GM12891 (cell line): Measurements from ENCODE around the gene CPED1.
"Not testable (repeated sequence)": the region's sequence is repeated elsewhere in the genome, so short reads cannot be mapped to it uniquely, and the experiment has no call there.

Experiments
- DNase-seq: peaks from one replicate; pipeline ENCODE4 v3.0.0; 2011; ENCODE audit warnings: low spot score; ENCODE audit not compliant: insufficient read length
- FAIRE-seq: peaks from 2 replicates; lab custom pipeline; 2011; peaks lifted over from hg19 to GRCh38; lab: Jason Lieb, UNC
- PAX5 ChIP-seq: IDR thresholded peaks from 2 replicates; pipeline ENCODE4 v1.6.1; 2011; ENCODE audit warnings: low read length, moderate library complexity, mild to moderate bottlenecking; ENCODE audit not compliant: insufficient read depth, severe bottlenecking
- POLR2A ChIP-seq: IDR thresholded peaks from 2 replicates; pipeline ENCODE4 v1.6.1; 2011; ENCODE audit warnings: low read depth, low read length, control low read depth
- POLR2AphosphoS5 ChIP-seq: IDR thresholded peaks from 2 replicates; pipeline ENCODE4 v1.6.1; 2011; ENCODE audit warnings: low read depth, low read length, control low read depth
- POU2F2 ChIP-seq: IDR thresholded peaks from 2 replicates; pipeline ENCODE4 v1.6.1; 2011; ENCODE audit warnings: low read depth, mild to moderate bottlenecking, control low read depth, low read length, moderate library complexity
- SPI1 ChIP-seq: IDR thresholded peaks from 2 replicates; pipeline ENCODE4 v1.6.1; 2011; ENCODE audit warnings: low read depth, low read length, control low read depth
- TAF1 ChIP-seq: IDR thresholded peaks from 2 replicates; pipeline ENCODE4 v1.6.1; 2011; ENCODE audit warnings: low read depth, low read length, control low read depth

Gene CPED1

GRCh38 chr7:121058975-121059374 is 70.5 kb downstream of the CPED1 start:
- FAIRE-seq, result no peak
- no peak for DNase-seq
- TF ChIP-seq PAX5, result no peak
- no peak for TF ChIP-seq POLR2AphosphoS5
- no peak for TF ChIP-seq POLR2A
- no peak for TF ChIP-seq POU2F2
- no peak for TF ChIP-seq SPI1
- TF ChIP-seq TAF1, result no peak

- DNase-seq, FAIRE-seq: not testable (repeated sequence)
These were observed 71.5 kb downstream of the CPED1 start for GRCh38 chr7:121059979-121060509.

GRCh38 chr7:121061677-121062582 is 73.4 kb downstream of the CPED1 start:
- TF ChIP-seq POLR2AphosphoS5 (no peak), SPI1 (no peak), TAF1 (no peak), PAX5 (no peak), POLR2A (no peak), POU2F2 (no peak)
- FAIRE-seq, result no peak

GRCh38 chr7:121062671-121063279 is 74.3 kb downstream of the CPED1 start:
- no peak for TF ChIP-seq SPI1
- no peak for FAIRE-seq
- DNase-seq, result no peak

More at GRCh38 chr7:121061677-121062582, 73.4 kb downstream of the CPED1 start:
- no peak for DNase-seq

GRCh38 chr7:121067717-121068116 is 79.2 kb downstream of the CPED1 start:
- DNase-seq, FAIRE-seq: not testable (repeated sequence)

GRCh38 chr7:121069346-121070100 is 81.0 kb downstream of the CPED1 start:
- FAIRE-seq (no peak), DNase-seq (no peak)
- TF ChIP-seq SPI1 (no peak), POU2F2 (no peak), POLR2A (no peak), POLR2AphosphoS5 (no peak)

GRCh38 chr7:121071132-121071531 is 82.6 kb downstream of the CPED1 start:
- FAIRE-seq, result no peak
- no peak for DNase-seq
- TF ChIP-seq SPI1 (0 out of 2 replicates have a peak, but pooled peaks have one; percentile 19), PAX5 (no peak), POU2F2 (no peak)

GRCh38 chr7:121071662-121072061 is 83.2 kb downstream of the CPED1 start:
- FAIRE-seq (no peak), DNase-seq (no peak)
- TF ChIP-seq POLR2A (no peak), POLR2AphosphoS5 (no peak), PAX5 (no peak), POU2F2 (no peak), SPI1 (no peak), TAF1 (no peak)

GRCh38 chr7:121072826-121073225 is 84.3 kb downstream of the CPED1 start:
- FAIRE-seq, result no peak
- TF ChIP-seq POLR2AphosphoS5, result no peak
- DNase-seq, result no peak

- DNase-seq (no peak), FAIRE-seq (no peak)
- no peak for TF ChIP-seq TAF1
- TF ChIP-seq POU2F2, result no peak
- no peak for TF ChIP-seq POLR2A
- no peak for TF ChIP-seq SPI1
- TF ChIP-seq PAX5, result no peak
- no peak for TF ChIP-seq POLR2AphosphoS5
These were observed 85.1 kb downstream of the CPED1 start for GRCh38 chr7:121073463-121074099.

- not testable (repeated sequence) for FAIRE-seq, DNase-seq
These were observed 86.9 kb downstream of the CPED1 start for GRCh38 chr7:121075424-121075841.
